ENCODE measurements around the gene CIB4.

GRCh38 chr2:26605195-26605998, 35.8 kb downstream of the CIB4 start:
- peak; percentile 84 for TF ChIP-seq CTCF (IDR thresholded peaks at IDR 0.05; ENCODE audit: borderline replicate concordance, extremely low read depth, low read length, poor library complexity, severe bottlenecking)
- TF ChIP-seq EZH2 (IDR thresholded peaks at IDR 0.05; ENCODE audit: borderline replicate concordance, low read depth, low read length, severe bottlenecking) = no peak

All from DND-41 (cell line).